NCI-H2029 treated with DMSO at 0.1 percent for 48 hours (cell line): ENCODE measurements around the gene TBXAS1.

Experiments
- DNase-seq: peaks from one replicate; lab custom pipeline; 2025; lab: John Stamatoyannopoulos, UW

Gene TBXAS1

GRCh38 chr7:139976838-139977656, 148.0 kb downstream of the TBXAS1 start:
- no peak for DNase-seq

- DNase-seq, result no peak
These were observed 152.4 kb downstream of the TBXAS1 start for GRCh38 chr7:139981511-139981895.

GRCh38 chr7:139982927-139983920, 154.2 kb downstream of the TBXAS1 start:
- DNase-seq, result no peak

GRCh38 chr7:139984642-139985539, 155.8 kb downstream of the TBXAS1 start:
- DNase-seq, result no peak

- DNase-seq, result no peak
These were observed 156.7 kb downstream of the TBXAS1 start for GRCh38 chr7:139985811-139986210.

- no peak for DNase-seq
These were observed 158.8 kb downstream of the TBXAS1 start for GRCh38 chr7:139987691-139988516.

GRCh38 chr7:139989366-139990141, 160.5 kb downstream of the TBXAS1 start:
- no peak for DNase-seq

- DNase-seq, result no peak
These were observed 161.1 kb downstream of the TBXAS1 start for GRCh38 chr7:139990142-139990535.

GRCh38 chr7:139990571-139991268, 161.7 kb downstream of the TBXAS1 start:
- no peak for DNase-seq

- DNase-seq, result no peak
These were observed 162.2 kb downstream of the TBXAS1 start for GRCh38 chr7:139991269-139991666.

GRCh38 chr7:139991911-139992310, 162.8 kb downstream of the TBXAS1 start:
- DNase-seq, result no peak

- DNase-seq, result no peak
These were observed 163.4 kb downstream of the TBXAS1 start for GRCh38 chr7:139992353-139993044.

GRCh38 chr7:139993169-139993568, 164.1 kb downstream of the TBXAS1 start:
- no peak for DNase-seq

GRCh38 chr7:139993592-139993991, 164.5 kb downstream of the TBXAS1 start:
- no peak for DNase-seq

- DNase-seq, result no peak
These were observed 165.3 kb downstream of the TBXAS1 start for GRCh38 chr7:139994356-139994755.

GRCh38 chr7:139995017-139995915, 166.2 kb downstream of the TBXAS1 start:
- no peak for DNase-seq

- no peak for DNase-seq
These were observed 169.5 kb downstream of the TBXAS1 start for GRCh38 chr7:139998572-139998971.

- DNase-seq, result no peak
These were observed 170.5 kb downstream of the TBXAS1 start for GRCh38 chr7:139999516-139999915.
